PC-9 (cell line): ENCODE data around the gene PPP1R37.

ENCODE experiments used
- CTCF ChIP-seq: fragments of 200-600 bp; sonication (generic); conservative IDR thresholded peaks from 2 replicates; pipeline ENCODE4 v1.6.1; 2017; ENCODE audit warnings: mixed run types, antibody characterized with exemption, mild to moderate bottlenecking, moderate library complexity
- EZH2 ChIP-seq: fragments of 200-600 bp; sonication (generic); IDR thresholded peaks from 2 replicates; pipeline ENCODE4 v1.8.0; 2017; ENCODE audit warnings: antibody characterized with exemption, low read depth

- no peak for TF ChIP-seq EZH2
- no peak for TF ChIP-seq CTCF
These were observed 28.9 kb upstream of the PPP1R37 start for GRCh38 chr19:45063851-45064801.
